IMR-90 (cell line): ENCODE measurements around the gene ZNF416. TPM values are rescaled to one million over a fixed set of nuclear protein-coding genes. Genes with fewer than 3 reads are reported as not detected.

ENCODE experiments used
- ATAC-seq: fragments of 200-7000 bp; cut with Tn5 transposase; 2 replicates; pipeline ENCODE4 v1.9.1; 2020; ENCODE audit warnings: low read depth, mild to moderate bottlenecking, moderate library complexity
- BruUV-seq: library from RNA; stranded (reverse); fragments of 400-500 nt; replicated peaks from 2 replicates; lab custom pipeline; 2021; lab: Mats Ljungman, UMichigan
- CTCF ChIA-PET: fragments of 300-600 bp; formaldehyde crosslinking; extraction: SDS; loops from one replicate; lab custom pipeline; 2021; ENCODE audit warnings: antibody characterized with exemption; lab: Yijun Ruan, JAX
- POLR2A ChIA-PET: fragments of 300-600 bp; sonication (Branson Sonifier 250); formaldehyde crosslinking; loops from one replicate; lab custom pipeline; 2022; ENCODE audit warnings: antibody characterized with exemption; ENCODE audit not compliant: unreplicated experiment; lab: Charles Lee
- DNase-seq: peaks from one replicate; pipeline ENCODE4 v3.0.0; 2013
- H2AFZ ChIP-seq: replicated peaks from 2 replicates; pipeline ENCODE3; 2013; ENCODE audit warnings: low read length, mild to moderate bottlenecking; ENCODE audit not compliant: poor library complexity
- H2AK5ac ChIP-seq: 2 replicates; pipeline ENCODE4 v1.6.1; 2013; ENCODE audit warnings: low read depth, low read length, inconsistent platforms
- H2AK9ac ChIP-seq: replicated peaks from 2 replicates; pipeline ENCODE3; 2013; ENCODE audit warnings: mild to moderate bottlenecking, low read depth, low read length, moderate library complexity; ENCODE audit not compliant: poor library complexity
- H2BK120ac ChIP-seq: 2 replicates; pipeline ENCODE4 v1.6.1; 2013; ENCODE audit warnings: low read depth, low read length, inconsistent platforms
- H2BK15ac ChIP-seq: 3 replicates; pipeline ENCODE4 v1.6.1; 2013; ENCODE audit warnings: low read depth, low read length, inconsistent platforms
- H2BK20ac ChIP-seq: 2 replicates; pipeline ENCODE4 v1.6.1; 2013; ENCODE audit warnings: low read depth, mild to moderate bottlenecking, inconsistent platforms, low read length, moderate library complexity
- H2BK5ac ChIP-seq: 2 replicates; pipeline ENCODE4 v1.6.1; 2013; ENCODE audit warnings: mild to moderate bottlenecking, low read depth, low read length, inconsistent platforms; ENCODE audit not compliant: poor library complexity, severe bottlenecking
- H3K14ac ChIP-seq: replicated peaks from 2 replicates; pipeline ENCODE4 v1.6.1; 2013; ENCODE audit warnings: low read depth, low read length, inconsistent platforms
- H3K18ac ChIP-seq: 2 replicates; pipeline ENCODE4 v1.6.1; 2013; ENCODE audit warnings: low read depth, low read length, control low read depth
- H3K23ac ChIP-seq: 2 replicates; pipeline ENCODE4 v1.6.1; 2013; ENCODE audit warnings: low read depth, low read length, inconsistent platforms
- H3K27ac ChIP-seq: 2 replicates; pipeline ENCODE4 v1.5.1; 2013; ENCODE audit warnings: mild to moderate bottlenecking, control low read depth, low read length; ENCODE audit not compliant: insufficient read depth
- H3K27me3 ChIP-seq: 2 replicates; pipeline ENCODE4 v1.6.1; 2013; ENCODE audit warnings: low read length; ENCODE audit not compliant: control insufficient read depth, insufficient read depth
- H3K36me3 ChIP-seq: 2 replicates; pipeline ENCODE4 v1.6.1; 2013; ENCODE audit warnings: low read length, mixed read lengths; ENCODE audit not compliant: control insufficient read depth, insufficient read depth
- H3K4ac ChIP-seq: 2 replicates; pipeline ENCODE4 v1.6.1; 2013; ENCODE audit warnings: low read depth, low read length, inconsistent platforms
- H3K4me1 ChIP-seq: 2 replicates; pipeline ENCODE4 v1.6.1; 2013; ENCODE audit warnings: low read length, mixed read lengths; ENCODE audit not compliant: control insufficient read depth, insufficient read depth
- H3K4me2 ChIP-seq: 2 replicates; pipeline ENCODE4 v1.6.1; 2013; ENCODE audit warnings: low read depth, mild to moderate bottlenecking, control low read depth, low read length, moderate library complexity
- H3K4me3 ChIP-seq: 2 replicates; pipeline ENCODE4 v1.5.1; 2013; ENCODE audit warnings: low read depth, mild to moderate bottlenecking, control low read depth, low read length, moderate library complexity; ENCODE audit not compliant: insufficient read depth
- H3K56ac ChIP-seq: 2 replicates; pipeline ENCODE4 v1.6.1; 2013; ENCODE audit warnings: low read length, inconsistent platforms; ENCODE audit not compliant: insufficient read depth; ENCODE audit errors: extremely low read depth
- H3K79me1 ChIP-seq, 2 experiments: 2 replicates each; pipeline ENCODE4 v1.6.1; 2013; ENCODE audit warnings: low read length in 2 of 2, inconsistent platforms in 1 of 2, low read depth in 1 of 2
- H3K9ac ChIP-seq: 2 replicates; pipeline ENCODE4 v1.6.1; 2013; ENCODE audit warnings: low read depth, low read length, control low read depth
- H3K9me1 ChIP-seq: 2 replicates; pipeline ENCODE4 v1.6.1; 2013; ENCODE audit warnings: low read length, inconsistent platforms; ENCODE audit not compliant: insufficient read depth
- H3K9me3 ChIP-seq: 2 replicates; pipeline ENCODE4 v1.6.1; 2013; ENCODE audit warnings: low read length; ENCODE audit not compliant: control insufficient read depth, insufficient read depth
- H4K20me1 ChIP-seq: 2 replicates; pipeline ENCODE4 v1.6.1; 2013; ENCODE audit warnings: low read length, inconsistent platforms; ENCODE audit not compliant: insufficient read depth
- H4K5ac ChIP-seq: 2 replicates; pipeline ENCODE4 v1.6.1; 2013; ENCODE audit warnings: mild to moderate bottlenecking, low read depth, low read length, control low read depth
- H4K8ac ChIP-seq, 2 experiments: 2 replicates each; pipeline ENCODE4 v1.6.1; 2013; ENCODE audit warnings: low read depth in 2 of 2, low read length in 2 of 2, control low read depth in 1 of 2, inconsistent platforms in 1 of 2
- H4K91ac ChIP-seq: 2 replicates; pipeline ENCODE4 v1.6.1; 2013; ENCODE audit warnings: low read depth, low read length, inconsistent platforms; ENCODE audit not compliant: insufficient read depth
- BHLHE40 ChIP-seq: fragments of 150-350 bp; IDR thresholded peaks from 2 replicates; pipeline ENCODE4 v1.6.1; 2016; ENCODE audit warnings: mild to moderate bottlenecking, low read depth, low read length
- CEBPB ChIP-seq: IDR thresholded peaks from 2 replicates; pipeline ENCODE4 v1.6.1; 2012; ENCODE audit warnings: low read depth, low read length, improper control_type of control experiment
- CHD1 ChIP-seq: IDR thresholded peaks from 2 replicates; pipeline ENCODE4 v1.6.1; 2012; ENCODE audit warnings: low read depth, low read length, improper control_type of control experiment
- FOS ChIP-seq: fragments of 150-350 bp; IDR thresholded peaks from 2 replicates; pipeline ENCODE4 v1.6.1; 2016; ENCODE audit warnings: low read depth, low read length
- MAFK ChIP-seq: IDR thresholded peaks from 2 replicates; pipeline ENCODE4 v1.6.1; 2012; ENCODE audit warnings: low read depth, low read length, improper control_type of control experiment
- MAZ ChIP-seq: IDR thresholded peaks from 2 replicates; pipeline ENCODE4 v1.6.1; 2012; ENCODE audit warnings: low read depth, mild to moderate bottlenecking, low read length, improper control_type of control experiment, moderate library complexity, borderline replicate concordance
- MXI1 ChIP-seq: IDR thresholded peaks from 2 replicates; pipeline ENCODE4 v1.6.1; 2012; ENCODE audit warnings: low read depth, mild to moderate bottlenecking, low read length, moderate library complexity, borderline replicate concordance
- NFE2L2 ChIP-seq: fragments of 150-350 bp; IDR thresholded peaks from 2 replicates; pipeline ENCODE4 v1.6.1; 2016; ENCODE audit warnings: low read depth, mild to moderate bottlenecking, low read length
- POLR2A ChIP-seq: IDR thresholded peaks from 2 replicates; pipeline ENCODE4 v1.6.1; 2012; ENCODE audit warnings: mild to moderate bottlenecking, low read depth, low read length
- RAD21 ChIP-seq: IDR thresholded peaks from 2 replicates; pipeline ENCODE4 v1.6.1; 2012; ENCODE audit warnings: low read length, improper control_type of control experiment
- RCOR1 ChIP-seq: IDR thresholded peaks from 2 replicates; pipeline ENCODE4 v1.6.1; 2012; ENCODE audit warnings: mild to moderate bottlenecking, low read length, improper control_type of control experiment; ENCODE audit not compliant: insufficient replicate concordance
- RFX5 ChIP-seq: IDR thresholded peaks from 2 replicates; pipeline ENCODE4 v1.8.0; 2012; ENCODE audit warnings: low read depth, mild to moderate bottlenecking, low read length, moderate library complexity
- SMC3 ChIP-seq: fragments of 150-350 bp; IDR thresholded peaks from 2 replicates; pipeline ENCODE4 v1.6.1; 2016; ENCODE audit warnings: low read depth, mild to moderate bottlenecking, antibody characterized with exemption, low read length, moderate library complexity
- dilution Hi-C: fragments of 300-500 bp; cut with HindIII; formaldehyde crosslinking; loops from one replicate; pipeline ENCODE4 v1.14.3; 2018; ENCODE audit warnings: low sequenced_read_pairs; ENCODE audit not compliant: unreplicated experiment
- in situ Hi-C: fragments of 300-500 bp; cut with MboI; formaldehyde crosslinking; loops from 3 replicates; pipeline ENCODE4 v1.14.3; 2019; ENCODE audit warnings: low sequenced_read_pairs, inconsistent platforms, mixed read lengths
- intact Hi-C: fragments of 100-400 bp; cut with micrococcal nuclease; formaldehyde crosslinking; loops from 2 replicates; pipeline ENCODE4 v1.10.0; 2022
- polyA plus RNA-seq, 3 experiments: library from polyadenylated mRNA; depleted of rRNA; stranded (reverse); fragments of >200 nt; gene quantifications; 2 replicates each; pipeline ENCODE4 v1.2.3, GENCODE V29; 2012; ENCODE audit warnings: low replicate concordance in 1 of 3
- total RNA-seq: library from RNA; depleted of rRNA; stranded (reverse); fragments of >200 nt; gene quantifications from 2 replicates; pipeline ENCODE4 v1.2.3, GENCODE V29; 2012
- TF ChIP-seq, protein P1 (sequence below): conservative IDR thresholded peaks from 2 replicates; pipeline ENCODE4 v1.5.1; 2012; ENCODE audit warnings: mild to moderate bottlenecking, low read depth, low read length, improper control_type of control experiment
- TF ChIP-seq, protein P2 (sequence below): fragments of 150-350 bp; IDR thresholded peaks from 2 replicates; pipeline ENCODE4 v1.6.1; 2016; ENCODE audit warnings: low read depth, mild to moderate bottlenecking, low read length, moderate library complexity, borderline replicate concordance
- TF ChIP-seq, protein P3 (sequence below): fragments of 150-350 bp; IDR thresholded peaks from 2 replicates; pipeline ENCODE4 v1.6.1; 2017; ENCODE audit warnings: mild to moderate bottlenecking, antibody characterized with exemption, low read length, low read depth

The ZNF416 gene
- total and polyA plus RNA-seq, 2 of the 4 experiments (the other 2 are of a cell fraction), result 2.6 to 8.1 TPM

DNA sequence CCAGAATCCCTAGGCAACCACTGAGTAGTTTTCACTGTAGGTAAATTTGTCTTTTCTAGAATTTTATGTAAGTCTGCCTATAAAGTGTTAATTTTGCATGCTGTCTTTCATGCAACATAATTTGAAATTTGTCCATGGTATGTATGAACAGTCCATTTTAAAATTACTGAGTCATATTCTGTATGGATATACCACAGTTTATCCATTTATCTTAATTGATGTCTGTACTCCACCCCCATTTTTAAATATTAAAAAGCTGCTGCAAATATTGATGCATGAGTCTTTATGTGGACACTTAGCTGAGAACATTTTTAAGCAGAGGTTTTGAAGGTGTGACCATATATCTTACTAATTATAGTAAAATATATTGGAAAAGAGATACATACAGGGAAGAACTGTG is 44.4 kb upstream of the ZNF416 start:
- H2BK15ac ChIP-seq, result no peak overlapping the region
- H2BK120ac ChIP-seq, result no peak overlapping the region
- ATAC-seq, result no peak
- no peak overlapping the region for H4K5ac ChIP-seq
- H2AK5ac ChIP-seq, result no peak overlapping the region
- dilution Hi-C loops (no loop called here), in situ Hi-C loops (no loop called here), intact Hi-C loops (no loop called here)
- no TSS peak for BruUV-seq
- H3K9me1 ChIP-seq, result no peaks in the 10 kb centered on the region
- TF ChIP-seq, protein P1, sequence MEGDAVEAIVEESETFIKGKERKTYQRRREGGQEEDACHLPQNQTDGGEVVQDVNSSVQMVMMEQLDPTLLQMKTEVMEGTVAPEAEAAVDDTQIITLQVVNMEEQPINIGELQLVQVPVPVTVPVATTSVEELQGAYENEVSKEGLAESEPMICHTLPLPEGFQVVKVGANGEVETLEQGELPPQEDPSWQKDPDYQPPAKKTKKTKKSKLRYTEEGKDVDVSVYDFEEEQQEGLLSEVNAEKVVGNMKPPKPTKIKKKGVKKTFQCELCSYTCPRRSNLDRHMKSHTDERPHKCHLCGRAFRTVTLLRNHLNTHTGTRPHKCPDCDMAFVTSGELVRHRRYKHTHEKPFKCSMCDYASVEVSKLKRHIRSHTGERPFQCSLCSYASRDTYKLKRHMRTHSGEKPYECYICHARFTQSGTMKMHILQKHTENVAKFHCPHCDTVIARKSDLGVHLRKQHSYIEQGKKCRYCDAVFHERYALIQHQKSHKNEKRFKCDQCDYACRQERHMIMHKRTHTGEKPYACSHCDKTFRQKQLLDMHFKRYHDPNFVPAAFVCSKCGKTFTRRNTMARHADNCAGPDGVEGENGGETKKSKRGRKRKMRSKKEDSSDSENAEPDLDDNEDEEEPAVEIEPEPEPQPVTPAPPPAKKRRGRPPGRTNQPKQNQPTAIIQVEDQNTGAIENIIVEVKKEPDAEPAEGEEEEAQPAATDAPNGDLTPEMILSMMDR, result no peak
- TF ChIP-seq SMC3 (no peak), RCOR1 (no peak), RAD21 (no peak), FOS (no peak), MAFK (no peak), MXI1 (no peak), POLR2A (no peak), RFX5 (no peak), CHD1 (no peak), NFE2L2 (no peak), MAZ (no peak), CEBPB (no peak), BHLHE40 (no peak)
- TF ChIP-seq, protein P2, sequence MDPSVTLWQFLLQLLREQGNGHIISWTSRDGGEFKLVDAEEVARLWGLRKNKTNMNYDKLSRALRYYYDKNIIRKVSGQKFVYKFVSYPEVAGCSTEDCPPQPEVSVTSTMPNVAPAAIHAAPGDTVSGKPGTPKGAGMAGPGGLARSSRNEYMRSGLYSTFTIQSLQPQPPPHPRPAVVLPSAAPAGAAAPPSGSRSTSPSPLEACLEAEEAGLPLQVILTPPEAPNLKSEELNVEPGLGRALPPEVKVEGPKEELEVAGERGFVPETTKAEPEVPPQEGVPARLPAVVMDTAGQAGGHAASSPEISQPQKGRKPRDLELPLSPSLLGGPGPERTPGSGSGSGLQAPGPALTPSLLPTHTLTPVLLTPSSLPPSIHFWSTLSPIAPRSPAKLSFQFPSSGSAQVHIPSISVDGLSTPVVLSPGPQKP, result no peak
- TF ChIP-seq, protein P3, sequence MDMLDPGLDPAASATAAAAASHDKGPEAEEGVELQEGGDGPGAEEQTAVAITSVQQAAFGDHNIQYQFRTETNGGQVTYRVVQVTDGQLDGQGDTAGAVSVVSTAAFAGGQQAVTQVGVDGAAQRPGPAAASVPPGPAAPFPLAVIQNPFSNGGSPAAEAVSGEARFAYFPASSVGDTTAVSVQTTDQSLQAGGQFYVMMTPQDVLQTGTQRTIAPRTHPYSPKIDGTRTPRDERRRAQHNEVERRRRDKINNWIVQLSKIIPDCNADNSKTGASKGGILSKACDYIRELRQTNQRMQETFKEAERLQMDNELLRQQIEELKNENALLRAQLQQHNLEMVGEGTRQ, result no peak
- H2AFZ ChIP-seq, result no peak overlapping the region
- no peak overlapping the region for H4K91ac ChIP-seq
- no peak overlapping the region for H3K18ac ChIP-seq
- no peak overlapping the region for H2BK20ac ChIP-seq
- no peak overlapping the region for H3K56ac ChIP-seq
- no peak overlapping the region for H3K23ac ChIP-seq
- no peak overlapping the region for H3K27ac ChIP-seq
- H3K9me3 ChIP-seq, result peaks cover 70% of the 10 kb centered on the region
- no peak for DNase-seq
- H4K20me1 ChIP-seq, result no peaks in the 10 kb centered on the region
- H3K9ac ChIP-seq, result no peak overlapping the region
- no peak overlapping the region for H3K4me2 ChIP-seq
- no peaks in the 10 kb centered on the region for H3K27me3 ChIP-seq
- ChIA-PET CTCF (no interaction called here), POLR2A (no interaction called here)
- peaks cover 56% of the 10 kb centered on the region for H3K36me3 ChIP-seq
- no peak overlapping the region for H3K14ac ChIP-seq
- no peaks in the 10 kb centered on the region for H3K4me1 ChIP-seq
- H4K8ac ChIP-seq, result no peak overlapping the region
- no peak overlapping the region for H3K4ac ChIP-seq
- H2BK5ac ChIP-seq, result no peak overlapping the region
- no peak overlapping the region for H3K4me3 ChIP-seq
- H2AK9ac ChIP-seq, result no peak overlapping the region
- peaks cover 32 to 42% of the 10 kb centered on the region in 2 experiments for H3K79me1 ChIP-seq
